LNCAP (cell line): ENCODE data around the gene RTTN.

Experiments used
- CTCF ChIP-seq: fragments of 450-650 bp; IDR thresholded peaks from 2 replicates; pipeline ENCODE4 v1.5.1; 2017; ENCODE audit warnings: mild to moderate bottlenecking

RTTN gene

GRCh38 chr18:70021498-70021897 is 184.0 kb downstream of the RTTN start:
- no peak for TF ChIP-seq CTCF

DNA sequence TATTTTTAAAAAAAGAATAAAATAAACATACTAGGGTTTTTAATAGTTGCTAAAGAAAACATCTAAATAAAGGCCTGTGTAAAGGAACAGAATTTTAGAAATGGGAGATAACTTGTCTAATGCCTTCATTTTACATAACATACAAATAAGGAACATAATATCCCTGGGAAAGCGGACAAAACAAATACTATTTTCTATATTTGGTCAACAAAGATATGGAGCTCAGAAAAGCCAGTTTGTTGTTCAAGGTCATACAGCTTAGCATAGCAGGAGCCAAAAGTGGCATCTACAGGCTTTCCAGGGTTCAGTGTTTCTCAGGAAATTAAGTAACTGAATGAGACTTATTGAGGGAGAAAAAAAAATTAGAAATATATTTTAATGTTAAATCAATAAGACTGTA is 184.4 kb downstream of the RTTN start:
- no peak for TF ChIP-seq CTCF

DNA sequence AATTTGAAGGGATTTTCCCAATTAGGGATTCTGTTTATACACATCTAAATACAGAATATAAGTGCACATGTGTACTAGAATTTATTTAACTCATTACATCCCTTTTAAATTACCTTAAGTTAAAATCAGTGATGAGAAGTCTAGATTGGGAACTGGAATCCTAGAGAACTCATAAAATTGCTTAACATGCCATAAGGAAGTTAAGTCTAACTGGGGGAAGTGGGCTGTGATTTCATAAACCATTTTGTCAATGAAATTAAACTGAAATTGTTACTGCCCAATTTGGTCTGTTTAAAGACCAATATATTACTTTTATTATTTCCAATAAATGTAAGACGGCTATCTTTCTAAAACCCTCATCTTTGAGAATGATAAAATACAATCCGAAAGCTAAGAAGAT is 185.5 kb downstream of the RTTN start:
- no peak for TF ChIP-seq CTCF

- no peak for TF ChIP-seq CTCF
These were observed 186.4 kb downstream of the RTTN start for GRCh38 chr18:70019136-70019535.

- no peak for TF ChIP-seq CTCF
These were observed 190.4 kb downstream of the RTTN start for GRCh38 chr18:70015127-70015526.

DNA sequence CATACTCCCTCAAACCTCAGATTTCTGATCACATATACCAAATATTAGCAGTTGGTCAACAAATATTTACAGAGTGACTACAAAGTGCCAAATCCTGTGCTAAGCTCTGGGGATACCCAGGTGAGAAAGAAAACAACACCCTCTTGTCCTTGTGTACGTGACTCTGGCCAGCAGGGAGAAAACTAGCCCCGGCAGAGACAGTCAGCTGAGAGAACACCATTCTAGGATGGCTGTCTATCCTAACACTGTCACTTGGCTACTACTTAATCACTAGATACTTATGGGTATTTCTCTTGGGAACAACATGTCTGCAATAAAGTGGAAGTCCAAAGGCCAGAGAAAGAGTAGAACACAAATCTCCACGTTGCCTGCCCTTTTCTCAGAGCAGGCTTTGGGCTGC is 199.9 kb downstream of the RTTN start:
- no peak for TF ChIP-seq CTCF

GRCh38 chr18:70004696-70005095 is 200.8 kb downstream of the RTTN start:
- TF ChIP-seq CTCF: no peak

DNA sequence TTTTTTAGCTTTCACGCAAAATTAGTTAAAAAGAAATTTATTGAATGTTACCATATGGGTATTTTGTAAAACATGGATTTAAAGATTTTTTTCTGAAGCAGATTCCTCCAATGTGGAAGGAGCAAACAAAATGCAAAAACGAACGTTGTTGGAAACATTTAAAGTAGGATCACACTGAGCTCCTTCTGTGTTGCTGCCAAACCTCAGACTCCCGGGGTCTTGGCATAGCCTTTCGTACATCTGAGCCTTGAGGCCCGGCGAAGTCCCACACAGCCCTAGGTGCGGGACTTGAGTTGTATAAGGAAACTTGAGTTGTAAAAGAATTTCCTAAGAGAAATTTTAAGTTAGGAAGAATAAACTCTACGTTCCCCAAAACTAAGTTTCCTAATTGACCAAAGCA is 205.8 kb downstream of the RTTN start:
- TF ChIP-seq CTCF: no peak
